Measurements from ENCODE around the gene ARPP21. TPM values are rescaled to one million over a fixed set of nuclear protein-coding genes. Genes with fewer than 3 reads are reported as not detected.

ARPP21 gene
- polyA plus RNA-seq, 1 donor = 2.7 TPM

- WGBS (ENCODE audit: insufficient coverage, low lambda C conversion rate) = 83% methylated on average over 1 of the region's 4 CpGs
- H3K4me3 ChIP-seq (ENCODE audit: low read length) = no peak overlapping the region
- peaks cover 4% of the 10 kb centered on the region for H3K9me3 ChIP-seq (ENCODE audit: control insufficient read depth, low read depth, low read length)
- no peaks in the 10 kb centered on the region for H3K36me3 ChIP-seq (ENCODE audit: control insufficient read depth, insufficient read depth, low read length)
- DNase-seq = no peak
- peaks cover 39% of the 10 kb centered on the region for H3K27me3 ChIP-seq (ENCODE audit: control insufficient read depth, insufficient read depth, low read length)
- no peaks in the 10 kb centered on the region for H3K4me1 ChIP-seq (ENCODE audit: control insufficient read depth, insufficient read depth, low read length)
- no peak overlapping the region for H3K27ac ChIP-seq (ENCODE audit: low read length)
Observed at GRCh38 chr3:35641920-35642527, 2.7 kb downstream of the ARPP21 start.

GRCh38 chr3:35643495-35643894, 4.2 kb downstream of the ARPP21 start:
- no CpG with 5 or more reads among the region's 2 CpGs for WGBS (ENCODE audit: insufficient coverage, low lambda C conversion rate)
- Histone ChIP-seq H3K9me3 (ENCODE audit: control insufficient read depth, low read depth, low read length) (peaks cover 4% of the 10 kb centered on the region), H3K4me1 (ENCODE audit: control insufficient read depth, insufficient read depth, low read length) (no peaks in the 10 kb centered on the region), H3K4me3 (ENCODE audit: low read length) (no peak overlapping the region), H3K27ac (ENCODE audit: low read length) (no peak overlapping the region), H3K36me3 (ENCODE audit: control insufficient read depth, insufficient read depth, low read length) (no peaks in the 10 kb centered on the region), H3K27me3 (ENCODE audit: control insufficient read depth, insufficient read depth, low read length) (peaks cover 32% of the 10 kb centered on the region)
- DNase-seq = no peak

- peaks cover 23% of the 10 kb centered on the region for H3K27me3 ChIP-seq (ENCODE audit: control insufficient read depth, insufficient read depth, low read length)
- no peak for DNase-seq
- no peaks in the 10 kb centered on the region for H3K9me3 ChIP-seq (ENCODE audit: control insufficient read depth, low read depth, low read length)
- no peak overlapping the region for H3K27ac ChIP-seq (ENCODE audit: low read length)
- 100% methylated on average over 1 of the region's 2 CpGs for WGBS (ENCODE audit: insufficient coverage, low lambda C conversion rate)
- no peak overlapping the region for H3K4me3 ChIP-seq (ENCODE audit: low read length)
- H3K4me1 ChIP-seq (ENCODE audit: control insufficient read depth, insufficient read depth, low read length) = no peaks in the 10 kb centered on the region
- H3K36me3 ChIP-seq (ENCODE audit: control insufficient read depth, insufficient read depth, low read length) = no peaks in the 10 kb centered on the region
Observed at GRCh38 chr3:35644451-35644850, 5.1 kb downstream of the ARPP21 start.

GRCh38 chr3:35645189-35645588, 5.9 kb downstream of the ARPP21 start:
- H3K27me3 ChIP-seq (ENCODE audit: control insufficient read depth, insufficient read depth, low read length) = peaks cover 16% of the 10 kb centered on the region
- H3K4me1 ChIP-seq (ENCODE audit: control insufficient read depth, insufficient read depth, low read length) = no peaks in the 10 kb centered on the region
- no peak for DNase-seq
- no peaks in the 10 kb centered on the region for H3K36me3 ChIP-seq (ENCODE audit: control insufficient read depth, insufficient read depth, low read length)
- H3K4me3 ChIP-seq (ENCODE audit: low read length) = no peak overlapping the region
- H3K9me3 ChIP-seq (ENCODE audit: control insufficient read depth, low read depth, low read length) = no peaks in the 10 kb centered on the region
- no peak overlapping the region for H3K27ac ChIP-seq (ENCODE audit: low read length)
- WGBS (ENCODE audit: insufficient coverage, low lambda C conversion rate) = 86% methylated on average over 2 of the region's 2 CpGs

GRCh38 chr3:35646081-35646480, 6.8 kb downstream of the ARPP21 start:
- DNase-seq = no peak
- no peaks in the 10 kb centered on the region for H3K9me3 ChIP-seq (ENCODE audit: control insufficient read depth, low read depth, low read length)
- no peaks in the 10 kb centered on the region for H3K4me1 ChIP-seq (ENCODE audit: control insufficient read depth, insufficient read depth, low read length)
- H3K27ac ChIP-seq (ENCODE audit: low read length) = no peak overlapping the region
- no peaks in the 10 kb centered on the region for H3K36me3 ChIP-seq (ENCODE audit: control insufficient read depth, insufficient read depth, low read length)
- H3K27me3 ChIP-seq (ENCODE audit: control insufficient read depth, insufficient read depth, low read length) = peaks cover 7% of the 10 kb centered on the region
- 93% methylated on average over 3 of the region's 4 CpGs for WGBS (ENCODE audit: insufficient coverage, low lambda C conversion rate)
- no peak overlapping the region for H3K4me3 ChIP-seq (ENCODE audit: low read length)

GRCh38 chr3:35647461-35647860, 8.1 kb downstream of the ARPP21 start:
- H3K4me1 ChIP-seq (ENCODE audit: control insufficient read depth, insufficient read depth, low read length) = no peaks in the 10 kb centered on the region
- no peak overlapping the region for H3K27ac ChIP-seq (ENCODE audit: low read length)
- WGBS (ENCODE audit: insufficient coverage, low lambda C conversion rate) = no CpG with 5 or more reads among the region's 4 CpGs
- no peak overlapping the region for H3K4me3 ChIP-seq (ENCODE audit: low read length)
- no peak for DNase-seq
- peaks cover 2% of the 10 kb centered on the region for H3K27me3 ChIP-seq (ENCODE audit: control insufficient read depth, insufficient read depth, low read length)
- no peaks in the 10 kb centered on the region for H3K36me3 ChIP-seq (ENCODE audit: control insufficient read depth, insufficient read depth, low read length)
- H3K9me3 ChIP-seq (ENCODE audit: control insufficient read depth, low read depth, low read length) = no peaks in the 10 kb centered on the region

GRCh38 chr3:35648347-35648746, 9.0 kb downstream of the ARPP21 start:
- no peak overlapping the region for H3K4me3 ChIP-seq (ENCODE audit: low read length)
- no peak for DNase-seq

GRCh38 chr3:35649405-35649804, 10.1 kb downstream of the ARPP21 start:
- Histone ChIP-seq H3K27ac (ENCODE audit: low read length) (no peak overlapping the region), H3K4me1 (ENCODE audit: control insufficient read depth, insufficient read depth, low read length) (no peaks in the 10 kb centered on the region), H3K4me3 (ENCODE audit: low read length) (no peak overlapping the region), H3K9me3 (ENCODE audit: control insufficient read depth, low read depth, low read length) (no peaks in the 10 kb centered on the region), H3K36me3 (ENCODE audit: control insufficient read depth, insufficient read depth, low read length) (no peaks in the 10 kb centered on the region), H3K27me3 (ENCODE audit: control insufficient read depth, insufficient read depth, low read length) (peaks cover 2% of the 10 kb centered on the region)
- no CpG with 5 or more reads among the region's 2 CpGs for WGBS (ENCODE audit: insufficient coverage, low lambda C conversion rate)
- DNase-seq = no peak

More at GRCh38 chr3:35648347-35648746, 9.0 kb downstream of the ARPP21 start:
- no peaks in the 10 kb centered on the region for H3K36me3 ChIP-seq (ENCODE audit: control insufficient read depth, insufficient read depth, low read length)
- no CpG with 5 or more reads among the region's 2 CpGs for WGBS (ENCODE audit: insufficient coverage, low lambda C conversion rate)
- H3K9me3 ChIP-seq (ENCODE audit: control insufficient read depth, low read depth, low read length) = no peaks in the 10 kb centered on the region
- no peaks in the 10 kb centered on the region for H3K4me1 ChIP-seq (ENCODE audit: control insufficient read depth, insufficient read depth, low read length)
- no peak overlapping the region for H3K27ac ChIP-seq (ENCODE audit: low read length)
- peaks cover 2% of the 10 kb centered on the region for H3K27me3 ChIP-seq (ENCODE audit: control insufficient read depth, insufficient read depth, low read length)

GRCh38 chr3:35651426-35651825, 12.1 kb downstream of the ARPP21 start:
- Histone ChIP-seq H3K27me3 (ENCODE audit: control insufficient read depth, insufficient read depth, low read length) (peaks cover 2% of the 10 kb centered on the region), H3K36me3 (ENCODE audit: control insufficient read depth, insufficient read depth, low read length) (no peaks in the 10 kb centered on the region), H3K27ac (ENCODE audit: low read length) (no peak overlapping the region), H3K4me3 (ENCODE audit: low read length) (no peak overlapping the region), H3K9me3 (ENCODE audit: control insufficient read depth, low read depth, low read length) (no peaks in the 10 kb centered on the region), H3K4me1 (ENCODE audit: control insufficient read depth, insufficient read depth, low read length) (no peaks in the 10 kb centered on the region)
- no peak for DNase-seq
- WGBS (ENCODE audit: insufficient coverage, low lambda C conversion rate) = no CpG with 5 or more reads among the region's 1 CpG

- no peak for DNase-seq
- no CpG with 5 or more reads among the region's 1 CpG for WGBS (ENCODE audit: insufficient coverage, low lambda C conversion rate)
- no peak overlapping the region for H3K4me3 ChIP-seq (ENCODE audit: low read length)
- peaks cover 2% of the 10 kb centered on the region for H3K27me3 ChIP-seq (ENCODE audit: control insufficient read depth, insufficient read depth, low read length)
- H3K36me3 ChIP-seq (ENCODE audit: control insufficient read depth, insufficient read depth, low read length) = no peaks in the 10 kb centered on the region
- H3K4me1 ChIP-seq (ENCODE audit: control insufficient read depth, insufficient read depth, low read length) = no peaks in the 10 kb centered on the region
- no peaks in the 10 kb centered on the region for H3K9me3 ChIP-seq (ENCODE audit: control insufficient read depth, low read depth, low read length)
- no peak overlapping the region for H3K27ac ChIP-seq (ENCODE audit: low read length)
Observed at GRCh38 chr3:35651851-35652250, 12.5 kb downstream of the ARPP21 start.

- Histone ChIP-seq H3K27ac (ENCODE audit: low read length) (no peak overlapping the region), H3K4me3 (ENCODE audit: low read length) (no peak overlapping the region)
- WGBS (ENCODE audit: insufficient coverage, low lambda C conversion rate) = no CpG with 5 or more reads among the region's 7 CpGs
Observed at GRCh38 chr3:35653347-35653746, 14.0 kb downstream of the ARPP21 start.

More at GRCh38 chr3:35653347-35653746, 14.0 kb downstream of the ARPP21 start:
- H3K9me3 ChIP-seq (ENCODE audit: control insufficient read depth, low read depth, low read length) = no peaks in the 10 kb centered on the region
- no peaks in the 10 kb centered on the region for H3K36me3 ChIP-seq (ENCODE audit: control insufficient read depth, insufficient read depth, low read length)
- H3K4me1 ChIP-seq (ENCODE audit: control insufficient read depth, insufficient read depth, low read length) = no peaks in the 10 kb centered on the region
- DNase-seq = no peak
- H3K27me3 ChIP-seq (ENCODE audit: control insufficient read depth, insufficient read depth, low read length) = peaks cover 1% of the 10 kb centered on the region
